ENCODE measurements around the gene WNT5B. TPM values are rescaled to one million over a fixed set of nuclear protein-coding genes. Genes with fewer than 3 reads are reported as not detected.

Gene WNT5B
- total and polyA plus RNA-seq, 2 donors (not counting 3 experiments of a cell fraction or from before 2014, with no cell fraction given), result not detected

DNA sequence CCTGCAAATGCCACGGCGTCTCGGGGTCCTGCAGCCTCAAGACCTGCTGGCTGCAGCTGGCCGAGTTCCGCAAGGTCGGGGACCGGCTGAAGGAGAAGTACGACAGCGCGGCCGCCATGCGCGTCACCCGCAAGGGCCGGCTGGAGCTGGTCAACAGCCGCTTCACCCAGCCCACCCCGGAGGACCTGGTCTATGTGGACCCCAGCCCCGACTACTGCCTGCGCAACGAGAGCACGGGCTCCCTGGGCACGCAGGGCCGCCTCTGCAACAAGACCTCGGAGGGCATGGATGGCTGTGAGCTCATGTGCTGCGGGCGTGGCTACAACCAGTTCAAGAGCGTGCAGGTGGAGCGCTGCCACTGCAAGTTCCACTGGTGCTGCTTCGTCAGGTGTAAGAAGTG, 16.8 kb downstream of the WNT5B start:
- FAIRE-seq, result no peak
- dilution Hi-C loops (cut with MboI; ENCODE audit: extremely low pct_ligation_motif_present, low sequenced_read_pairs), result loop anchor here (25.0 kb wide), 1 partner anchor 291 kb away; no protein-coding TSS in a partner anchor
- Histone ChIP-seq H3K4me1 (ENCODE audit: control insufficient read depth, extremely low read depth, insufficient read depth, low read length) (no peaks in the 10 kb centered on the region), H3K9me3 (replicated peaks; ENCODE audit: control insufficient read depth, insufficient read depth, low read length) (no peaks in the 10 kb centered on the region), H3K4me3 (replicated peaks in 1 of 3; ENCODE audit: insufficient read depth in 1 of 3, low read depth in 1 of 3, low read length in 3 of 3) (no peak overlapping the region), H3K9ac (replicated peaks; ENCODE audit: extremely low read depth, insufficient read depth, low read length) (no peak overlapping the region), H2AFZ (ENCODE audit: low read depth, low read length) (no peak overlapping the region), H4K20me1 (replicated peaks; ENCODE audit: control insufficient read depth, extremely low read depth, insufficient read depth, low read length) (no peaks in the 10 kb centered on the region), H3K27ac (ENCODE audit: insufficient read depth, low read depth, low read length) (no peak overlapping the region), H3K27me3 (ENCODE audit: control insufficient read depth in 2 of 2, insufficient read depth in 2 of 2, low read length in 2 of 2) (peaks cover 28% of the 10 kb centered on the region in 2 experiments), H3K36me3 (ENCODE audit: control insufficient read depth in 2 of 2, extremely low read depth in 1 of 2, insufficient read depth in 2 of 2, low read length in 2 of 2) (no peaks in the 10 kb centered on the region), H3K4me2 (ENCODE audit: insufficient read depth, low read length) (no peak overlapping the region), H3K79me2 (ENCODE audit: control insufficient read depth, insufficient read depth, low read length) (no peaks in the 10 kb centered on the region), H3K9me1 (replicated peaks; ENCODE audit: control insufficient read depth, extremely low read depth, insufficient read depth, low read length) (no peaks in the 10 kb centered on the region)
- intact Hi-C loops (cut with micrococcal nuclease), result no loop called here
- ChIA-PET POLR2A (no interaction called here), CTCF (interaction anchor here (1.0 to 4.2 kb wide), 3 partner anchors 11 to 145 kb away, joined by 5 to 42 read pairs (median 32); no protein-coding TSS in a partner anchor)
- no TSS peak for BruUV-seq (replicated peaks)
- TF ChIP-seq POLR2A (IDR thresholded peaks at IDR 0.05; ENCODE audit: low read depth, low read length) (no peak), POLR2AphosphoS5 (IDR thresholded peaks at IDR 0.05; ENCODE audit: insufficient read depth, low read depth, low read length) (no peak), MAX (IDR thresholded peaks at IDR 0.05; ENCODE audit: insufficient read depth, insufficient read length) (no peak), JUN (IDR thresholded peaks at IDR 0.05; ENCODE audit: borderline replicate concordance, insufficient read depth, insufficient read length, low read depth) (no peak), MYC (IDR thresholded peaks at IDR 0.05; ENCODE audit: low read depth, low read length) (no peak), FOS (IDR thresholded peaks at IDR 0.05; ENCODE audit: borderline replicate concordance, insufficient read depth, low read length) (no peak), EZH2 (IDR thresholded peaks at IDR 0.05; ENCODE audit: borderline replicate concordance, low read depth, low read length, severe bottlenecking) (no peak), GATA2 (IDR thresholded peaks at IDR 0.05; ENCODE audit: insufficient read depth, insufficient read length, low read depth, low read length) (no peak)
- TF ChIP-seq, protein P1, sequence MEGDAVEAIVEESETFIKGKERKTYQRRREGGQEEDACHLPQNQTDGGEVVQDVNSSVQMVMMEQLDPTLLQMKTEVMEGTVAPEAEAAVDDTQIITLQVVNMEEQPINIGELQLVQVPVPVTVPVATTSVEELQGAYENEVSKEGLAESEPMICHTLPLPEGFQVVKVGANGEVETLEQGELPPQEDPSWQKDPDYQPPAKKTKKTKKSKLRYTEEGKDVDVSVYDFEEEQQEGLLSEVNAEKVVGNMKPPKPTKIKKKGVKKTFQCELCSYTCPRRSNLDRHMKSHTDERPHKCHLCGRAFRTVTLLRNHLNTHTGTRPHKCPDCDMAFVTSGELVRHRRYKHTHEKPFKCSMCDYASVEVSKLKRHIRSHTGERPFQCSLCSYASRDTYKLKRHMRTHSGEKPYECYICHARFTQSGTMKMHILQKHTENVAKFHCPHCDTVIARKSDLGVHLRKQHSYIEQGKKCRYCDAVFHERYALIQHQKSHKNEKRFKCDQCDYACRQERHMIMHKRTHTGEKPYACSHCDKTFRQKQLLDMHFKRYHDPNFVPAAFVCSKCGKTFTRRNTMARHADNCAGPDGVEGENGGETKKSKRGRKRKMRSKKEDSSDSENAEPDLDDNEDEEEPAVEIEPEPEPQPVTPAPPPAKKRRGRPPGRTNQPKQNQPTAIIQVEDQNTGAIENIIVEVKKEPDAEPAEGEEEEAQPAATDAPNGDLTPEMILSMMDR (IDR thresholded peaks at IDR 0.05; ENCODE audit: extremely low read depth in 1 of 2, insufficient read depth in 1 of 2, low read depth in 1 of 2, low read length in 2 of 2), result no peak
- no peak for DNase-seq (ENCODE audit: low read depth, low spot score)
